GM12891 (cell line): Measurements from ENCODE around the gene ZNF385A.

Experiments
- PAX5 ChIP-seq: IDR thresholded peaks from 2 replicates; pipeline ENCODE4 v1.6.1; 2011; ENCODE audit warnings: low read length, moderate library complexity, mild to moderate bottlenecking; ENCODE audit not compliant: insufficient read depth, severe bottlenecking
- POLR2A ChIP-seq: IDR thresholded peaks from 2 replicates; pipeline ENCODE4 v1.6.1; 2011; ENCODE audit warnings: low read depth, low read length, control low read depth
- POLR2AphosphoS5 ChIP-seq: IDR thresholded peaks from 2 replicates; pipeline ENCODE4 v1.6.1; 2011; ENCODE audit warnings: low read depth, low read length, control low read depth
- POU2F2 ChIP-seq: IDR thresholded peaks from 2 replicates; pipeline ENCODE4 v1.6.1; 2011; ENCODE audit warnings: low read depth, mild to moderate bottlenecking, control low read depth, low read length, moderate library complexity
- SPI1 ChIP-seq: IDR thresholded peaks from 2 replicates; pipeline ENCODE4 v1.6.1; 2011; ENCODE audit warnings: low read depth, low read length, control low read depth
- TAF1 ChIP-seq: IDR thresholded peaks from 2 replicates; pipeline ENCODE4 v1.6.1; 2011; ENCODE audit warnings: low read depth, low read length, control low read depth

- TF ChIP-seq POLR2AphosphoS5 (no peak), POLR2A (no peak), TAF1 (no peak), POU2F2 (no peak), SPI1 (no peak), PAX5 (no peak)
These were observed 42.6 kb upstream of the ZNF385A start for GRCh38 chr12:54427106-54427505.
